Endothelial cell of umbilical vein (primary cell): Measurements from ENCODE around the gene SLC6A6.

Experiments
- EZH2 ChIP-seq: IDR thresholded peaks from 2 replicates; pipeline ENCODE4 v1.6.1; 2012; ENCODE audit warnings: borderline replicate concordance, low read depth, mild to moderate bottlenecking, moderate library complexity, low read length, inconsistent platforms; ENCODE audit not compliant: severe bottlenecking
- FOS ChIP-seq: IDR thresholded peaks from 2 replicates; pipeline ENCODE4 v1.6.1; 2011; ENCODE audit warnings: mild to moderate bottlenecking, low read length, moderate library complexity, borderline replicate concordance; ENCODE audit not compliant: insufficient read depth
- JUN ChIP-seq: IDR thresholded peaks from 2 replicates; pipeline ENCODE4 v1.6.1; 2011; ENCODE audit warnings: borderline replicate concordance, low read depth; ENCODE audit not compliant: insufficient read length, insufficient read depth
- POLR2A ChIP-seq: IDR thresholded peaks from 2 replicates; pipeline ENCODE4 v1.6.1; 2012; ENCODE audit warnings: low read depth, mild to moderate bottlenecking, control low read depth, low read length
- POLR2AphosphoS5 ChIP-seq: IDR thresholded peaks from 2 replicates; pipeline ENCODE4 v1.6.1; 2012; ENCODE audit warnings: low read depth, mild to moderate bottlenecking, control low read depth, low read length, moderate library complexity; ENCODE audit not compliant: insufficient read depth
- TF ChIP-seq, protein P1 (sequence below), 2 donors: IDR thresholded peaks; 1 replicate in 1 of 2; 2 replicates in 1 of 2; pipeline ENCODE4 v1.5.1; 2011; ENCODE audit warnings: low read length in 2 of 2, mild to moderate bottlenecking in 2 of 2, moderate library complexity in 2 of 2, control low read depth in 1 of 2, inconsistent platforms in 1 of 2, low read depth in 1 of 2; ENCODE audit not compliant: insufficient read depth in 1 of 2; ENCODE audit errors: extremely low read depth in 1 of 2
- TF ChIP-seq, protein P2 (sequence below): IDR thresholded peaks from 2 replicates; pipeline ENCODE4 v1.6.1; 2011; ENCODE audit not compliant: insufficient read depth, insufficient read length

DNA sequence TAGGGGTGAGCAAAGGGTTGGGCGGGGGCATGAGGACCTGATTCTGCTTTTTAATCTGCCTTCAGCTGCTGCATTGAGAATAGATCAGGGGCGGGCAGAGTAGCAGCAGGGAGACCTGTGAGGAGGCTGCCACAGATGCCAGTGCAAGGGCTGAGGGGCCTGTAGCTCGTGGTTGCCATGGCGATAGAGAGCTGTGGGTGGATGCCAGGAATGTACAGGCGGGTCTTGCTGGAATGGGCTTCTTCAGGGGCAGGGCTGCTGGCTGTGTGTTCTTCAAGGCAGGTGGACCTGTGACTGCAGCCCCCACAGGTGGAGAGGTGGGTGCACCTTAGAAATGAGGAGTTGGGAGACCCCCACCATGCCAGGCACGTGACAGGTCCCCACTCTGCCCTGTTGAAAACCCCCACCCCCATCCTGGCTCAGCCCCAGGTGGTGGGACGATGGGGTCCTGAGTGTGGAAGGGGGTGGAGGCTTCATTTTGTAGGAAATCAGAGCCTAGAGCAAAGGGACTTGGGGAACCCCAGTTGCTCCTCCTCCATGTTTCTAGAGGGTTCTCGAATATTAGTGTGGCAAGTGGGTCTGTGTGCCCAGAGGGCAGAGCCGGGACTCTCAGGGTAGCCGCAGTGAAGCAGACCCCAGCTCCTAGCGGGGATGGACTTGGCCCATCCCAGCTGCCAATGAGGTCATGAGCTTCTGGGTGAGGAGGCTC lies 38.3 kb downstream of the SLC6A6 start:
- TF ChIP-seq, protein P1, sequence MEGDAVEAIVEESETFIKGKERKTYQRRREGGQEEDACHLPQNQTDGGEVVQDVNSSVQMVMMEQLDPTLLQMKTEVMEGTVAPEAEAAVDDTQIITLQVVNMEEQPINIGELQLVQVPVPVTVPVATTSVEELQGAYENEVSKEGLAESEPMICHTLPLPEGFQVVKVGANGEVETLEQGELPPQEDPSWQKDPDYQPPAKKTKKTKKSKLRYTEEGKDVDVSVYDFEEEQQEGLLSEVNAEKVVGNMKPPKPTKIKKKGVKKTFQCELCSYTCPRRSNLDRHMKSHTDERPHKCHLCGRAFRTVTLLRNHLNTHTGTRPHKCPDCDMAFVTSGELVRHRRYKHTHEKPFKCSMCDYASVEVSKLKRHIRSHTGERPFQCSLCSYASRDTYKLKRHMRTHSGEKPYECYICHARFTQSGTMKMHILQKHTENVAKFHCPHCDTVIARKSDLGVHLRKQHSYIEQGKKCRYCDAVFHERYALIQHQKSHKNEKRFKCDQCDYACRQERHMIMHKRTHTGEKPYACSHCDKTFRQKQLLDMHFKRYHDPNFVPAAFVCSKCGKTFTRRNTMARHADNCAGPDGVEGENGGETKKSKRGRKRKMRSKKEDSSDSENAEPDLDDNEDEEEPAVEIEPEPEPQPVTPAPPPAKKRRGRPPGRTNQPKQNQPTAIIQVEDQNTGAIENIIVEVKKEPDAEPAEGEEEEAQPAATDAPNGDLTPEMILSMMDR (IDR thresholded peaks at IDR 0.05; ENCODE audit: extremely low read depth in 1 of 2, insufficient read depth in 1 of 2, low read depth in 1 of 2, low read length in 2 of 2) = no peak
- TF ChIP-seq POLR2A = no peak
- no peak for TF ChIP-seq EZH2
- TF ChIP-seq, protein P2, sequence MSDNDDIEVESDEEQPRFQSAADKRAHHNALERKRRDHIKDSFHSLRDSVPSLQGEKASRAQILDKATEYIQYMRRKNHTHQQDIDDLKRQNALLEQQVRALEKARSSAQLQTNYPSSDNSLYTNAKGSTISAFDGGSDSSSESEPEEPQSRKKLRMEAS = no peak
- TF ChIP-seq POLR2AphosphoS5 = no peak
- TF ChIP-seq JUN = no peak
- TF ChIP-seq FOS = no peak
